Suppressor macrophage treated with lipopolysaccharide for 4 hours (primary cell): ENCODE measurements around the gene AGPAT1.
"Not testable (repeated sequence)": the region's sequence is repeated elsewhere in the genome, so short reads cannot be mapped to it uniquely, and the experiment has no call there.

Experiments used
- DNase-seq: peaks from one replicate; pipeline ENCODE4 v3.0.0-alpha.2; 2020

AGPAT1 gene

GRCh38 chr6:32146687-32147086, 29.2 kb downstream of the AGPAT1 start:
- no peak for DNase-seq

DNA sequence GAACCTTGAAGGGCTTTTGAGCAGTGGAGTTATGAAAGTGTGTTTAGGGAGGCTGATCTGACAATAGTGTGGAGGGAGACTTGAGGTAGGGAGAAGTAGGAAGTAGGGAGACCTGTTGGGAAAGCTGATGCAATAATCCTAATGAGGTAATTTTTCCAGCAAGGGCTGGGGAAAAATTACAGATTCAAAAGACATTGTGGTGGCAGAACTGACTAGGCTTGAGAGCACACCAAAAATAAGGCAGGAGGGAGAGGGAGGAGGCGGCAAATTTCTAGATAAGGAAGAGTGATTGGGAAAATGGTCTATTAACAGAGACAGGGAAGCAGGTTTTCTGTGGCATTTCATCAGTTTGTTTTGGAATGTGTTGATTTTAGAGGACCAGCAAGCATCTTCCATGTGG, 29.6 kb downstream of the AGPAT1 start:
- DNase-seq: no peak

- not testable (repeated sequence) for DNase-seq
Measured at GRCh38 chr6:32144238-32144637, 31.6 kb downstream of the AGPAT1 start.

GRCh38 chr6:32140420-32141046, 35.4 kb downstream of the AGPAT1 start:
- DNase-seq: no peak

DNA sequence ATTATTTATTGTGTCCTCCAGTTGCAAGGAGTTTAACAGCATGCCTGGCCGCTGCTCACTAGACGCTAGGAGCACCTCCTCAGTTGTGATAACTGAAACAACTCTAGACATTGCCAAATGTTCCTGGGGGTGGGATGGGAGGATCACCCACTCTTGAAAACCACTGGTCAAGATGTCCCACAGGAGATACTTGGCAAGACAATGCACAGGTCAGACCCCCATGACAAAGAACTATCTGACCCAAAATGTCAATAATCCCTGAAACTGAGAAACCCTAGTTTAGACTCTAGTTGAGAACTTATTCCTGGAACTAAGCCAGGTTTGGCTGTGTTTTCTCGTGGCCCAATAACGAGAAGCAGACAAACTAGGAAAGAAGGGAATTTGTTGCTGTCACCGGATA, 36.3 kb downstream of the AGPAT1 start:
- no peak for DNase-seq

DNA sequence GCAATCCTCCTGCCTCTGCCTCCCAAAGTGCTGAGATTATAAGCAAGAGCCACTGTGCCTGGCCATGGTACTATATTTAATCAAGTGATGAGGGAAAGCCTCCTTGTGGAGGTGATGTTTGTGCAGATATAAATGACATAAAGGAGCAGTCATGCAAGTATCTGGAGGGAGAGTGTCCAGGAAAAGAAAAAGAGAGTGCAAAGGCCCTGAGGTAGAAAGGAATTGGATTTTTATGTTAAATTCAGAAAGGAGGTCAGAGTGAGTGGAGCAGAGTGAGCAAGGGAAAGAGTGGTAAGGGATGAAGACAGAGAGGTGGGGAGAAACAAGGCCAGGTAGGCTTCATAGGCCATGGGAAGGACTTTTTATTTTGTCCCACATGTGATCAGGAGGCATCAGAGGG, 38.4 kb downstream of the AGPAT1 start:
- no peak for DNase-seq

DNA sequence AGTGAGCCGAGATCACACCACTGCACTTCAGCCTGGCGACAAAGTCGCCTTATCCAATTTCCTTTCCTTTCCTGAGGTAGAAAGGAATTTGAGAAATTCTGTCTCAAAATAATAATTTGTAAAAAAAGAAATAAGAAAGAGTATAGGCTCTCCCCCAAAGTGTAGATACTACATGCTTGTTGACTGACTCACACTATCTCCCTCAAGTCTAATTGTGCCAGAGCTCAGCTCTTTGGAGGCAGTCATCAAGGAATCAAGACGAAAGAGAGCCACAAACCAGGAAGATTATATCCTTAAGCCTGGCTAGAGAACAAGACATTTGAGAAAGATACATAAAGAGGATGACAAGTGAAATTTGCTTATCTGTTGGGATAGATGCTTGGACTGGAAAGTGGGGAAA, 42.1 kb downstream of the AGPAT1 start:
- no peak for DNase-seq

- no peak for DNase-seq
Measured at GRCh38 chr6:32132110-32132509, 43.8 kb downstream of the AGPAT1 start.

DNA sequence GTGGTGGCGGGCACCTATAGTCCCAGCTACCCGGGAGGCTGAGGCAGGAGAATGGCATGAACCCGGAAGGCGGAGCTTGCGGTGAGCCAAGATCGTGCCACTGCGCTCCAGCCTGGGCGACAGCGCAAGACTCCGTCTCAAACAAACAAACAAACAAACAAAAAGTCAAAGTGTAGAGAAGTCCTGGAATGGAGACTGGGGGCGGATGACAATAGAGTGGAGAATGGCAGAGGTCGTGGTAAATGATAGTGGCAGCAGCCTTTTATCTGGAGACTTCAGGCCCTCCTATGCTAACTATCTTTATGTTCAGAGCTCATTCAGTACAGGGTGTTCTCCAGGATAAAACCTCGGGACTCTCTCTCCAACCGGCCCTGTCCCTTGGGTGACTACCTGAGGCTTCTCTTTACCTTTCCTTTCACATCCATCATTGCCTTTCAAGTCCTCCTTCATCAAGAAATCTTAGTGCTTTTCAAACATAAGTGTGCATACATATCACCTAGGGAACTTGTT, 44.4 kb downstream of the AGPAT1 start:
- no peak for DNase-seq

- DNase-seq: no peak
Measured at GRCh38 chr6:32129297-32130088, 46.4 kb downstream of the AGPAT1 start.

DNA sequence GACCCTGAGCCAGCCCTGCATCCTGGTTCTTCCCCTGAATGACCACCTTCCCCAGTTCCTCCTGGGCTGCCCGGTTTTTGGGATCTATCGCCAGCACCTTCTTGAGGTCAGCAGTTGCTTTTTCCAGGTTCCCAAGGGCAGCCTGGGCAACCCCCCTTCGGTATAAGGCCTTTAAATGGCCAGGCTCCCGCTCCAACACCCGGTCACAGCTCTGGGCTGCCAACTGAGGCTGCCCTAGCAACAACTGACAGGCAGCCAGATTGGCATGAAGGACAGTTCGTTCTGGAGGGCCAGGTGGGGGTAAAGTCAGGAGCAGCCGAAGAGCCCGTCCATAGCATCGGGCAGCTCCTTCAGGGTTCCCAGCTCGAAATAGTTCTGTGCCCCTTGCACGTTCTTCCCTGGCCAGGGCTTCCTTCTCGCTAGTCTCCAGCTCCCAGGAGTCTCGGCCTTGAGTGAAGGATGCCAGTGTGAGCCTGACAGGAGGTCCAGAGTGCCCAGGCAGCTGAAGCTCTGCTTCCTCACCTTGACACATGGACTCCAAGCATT, 47.1 kb downstream of the AGPAT1 start:
- DNase-seq: no peak

- peak; percentile 100 for DNase-seq
Measured at GRCh38 chr6:32127717-32128592, 47.9 kb downstream of the AGPAT1 start, which contains the start of gene ATF6B. ATF6B (minus strand) TSS chr6:32128246; CDS start chr6:32128207, 39 bp downstream.

DNA sequence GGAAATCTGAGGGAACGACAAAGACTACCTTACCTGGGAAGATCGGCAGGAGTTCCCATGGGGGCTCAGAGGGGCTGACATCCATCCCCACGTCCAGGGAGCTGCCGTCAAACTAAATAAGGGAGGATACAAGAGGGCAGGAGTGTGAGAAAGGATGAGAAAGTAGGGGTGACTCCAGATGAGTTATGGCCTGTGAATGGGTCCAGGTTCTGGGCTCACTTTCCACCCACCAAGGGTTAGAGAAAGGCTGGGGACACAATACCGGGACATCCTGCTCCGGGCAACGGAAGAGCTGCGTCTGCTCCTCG, 48.5 kb downstream of the AGPAT1 start:
- DNase-seq: no peak

- DNase-seq: no peak
Measured at GRCh38 chr6:32126880-32127279, 49.0 kb downstream of the AGPAT1 start.

DNA sequence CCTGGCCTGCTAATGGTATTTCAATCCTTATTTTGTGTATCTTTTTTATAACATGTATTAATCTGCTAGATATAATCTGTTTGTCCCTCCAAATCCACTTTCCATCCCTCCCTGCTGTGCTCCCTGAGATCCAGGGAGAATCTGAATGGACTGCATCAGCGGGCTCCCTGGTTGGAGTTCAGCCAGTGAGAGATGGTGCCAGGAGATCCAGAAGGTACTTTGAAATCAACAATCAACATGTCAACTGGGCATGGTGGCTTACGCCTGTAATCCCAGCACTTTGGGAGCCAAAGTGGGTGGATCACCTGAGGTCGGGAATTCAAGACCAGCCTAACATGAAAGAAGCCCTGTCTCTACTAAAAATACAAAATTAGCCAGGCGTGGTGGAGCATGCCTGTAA, 52.2 kb downstream of the AGPAT1 start:
- no peak for DNase-seq

GRCh38 chr6:32120573-32121059, 55.3 kb downstream of the AGPAT1 start:
- DNase-seq: no peak

GRCh38 chr6:32118782-32119628, 56.9 kb downstream of the AGPAT1 start:
- DNase-seq: peak; percentile 82
